IPS-20b (cell line): ENCODE data around the gene SLAIN2.

Experiments
- H3K27ac ChIP-seq: one replicate; pipeline ENCODE4 v1.5.1; 2013; ENCODE audit warnings: low read length
- H3K27me3 ChIP-seq: 2 replicates; pipeline ENCODE4 v1.6.1; 2013; ENCODE audit warnings: mild to moderate bottlenecking, low read length, inconsistent platforms; ENCODE audit not compliant: insufficient read depth
- H3K36me3 ChIP-seq: 2 replicates; pipeline ENCODE4 v1.6.1; 2013; ENCODE audit warnings: low read depth, mild to moderate bottlenecking, inconsistent platforms, low read length, moderate library complexity; ENCODE audit not compliant: insufficient read depth
- H3K4me1 ChIP-seq: 2 replicates; pipeline ENCODE4 v1.6.1; 2013; ENCODE audit warnings: mild to moderate bottlenecking, control low read depth, inconsistent platforms, low read length, moderate library complexity; ENCODE audit not compliant: insufficient read depth
- H3K4me3 ChIP-seq: 2 replicates; pipeline ENCODE4 v1.5.1; 2013; ENCODE audit warnings: mild to moderate bottlenecking, low read length, inconsistent platforms
- H3K9ac ChIP-seq: 2 replicates; pipeline ENCODE4 v1.6.1; 2013; ENCODE audit warnings: low read depth, mild to moderate bottlenecking, inconsistent platforms, low read length, moderate library complexity
- H3K9me3 ChIP-seq: 2 replicates; pipeline ENCODE4 v1.6.1; 2013; ENCODE audit warnings: mild to moderate bottlenecking, low read depth, low read length, inconsistent platforms; ENCODE audit not compliant: insufficient read depth

Gene SLAIN2

DNA sequence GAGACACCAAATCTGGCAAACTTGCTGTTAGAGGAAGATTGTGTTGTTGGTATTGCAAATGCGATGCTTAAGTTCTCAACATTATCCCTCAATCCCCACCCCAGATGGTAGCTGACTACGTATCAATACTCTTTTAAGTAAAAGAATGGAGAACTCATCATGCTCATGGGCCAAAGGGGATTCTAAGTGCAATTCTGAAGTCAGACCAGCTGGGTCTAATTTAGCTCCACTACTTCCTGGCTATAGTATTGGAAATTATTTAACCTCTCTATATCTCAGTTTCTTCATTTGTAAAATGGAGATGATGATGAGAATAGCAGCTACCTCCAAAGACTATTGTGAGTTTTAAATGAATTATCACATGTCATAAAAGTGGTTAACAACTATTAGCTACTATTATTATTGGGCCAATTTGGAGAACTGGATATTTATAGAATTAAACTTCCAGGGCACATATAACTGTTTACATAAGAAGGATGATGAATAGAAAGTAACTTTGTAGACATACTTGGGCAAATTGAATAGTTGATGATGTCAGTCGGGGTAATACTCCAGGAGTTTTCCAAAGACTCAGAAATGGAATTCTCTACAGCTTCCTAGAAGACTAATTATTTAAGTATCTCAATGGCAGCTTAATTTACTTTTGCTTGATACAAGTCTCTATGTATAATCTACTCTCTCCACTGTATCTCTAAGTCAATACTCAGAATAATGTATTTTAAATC, 5.0 kb upstream of the SLAIN2 start:
- H3K9me3 ChIP-seq, result no peaks in the 10 kb centered on the region
- H3K36me3 ChIP-seq, result no peaks in the 10 kb centered on the region
- H3K4me1 ChIP-seq, result peaks cover 9% of the 10 kb centered on the region
- no peak overlapping the region for H3K4me3 ChIP-seq
- no peak overlapping the region for H3K27ac ChIP-seq
- H3K27me3 ChIP-seq, result no peaks in the 10 kb centered on the region
- H3K9ac ChIP-seq, result no peak overlapping the region

DNA sequence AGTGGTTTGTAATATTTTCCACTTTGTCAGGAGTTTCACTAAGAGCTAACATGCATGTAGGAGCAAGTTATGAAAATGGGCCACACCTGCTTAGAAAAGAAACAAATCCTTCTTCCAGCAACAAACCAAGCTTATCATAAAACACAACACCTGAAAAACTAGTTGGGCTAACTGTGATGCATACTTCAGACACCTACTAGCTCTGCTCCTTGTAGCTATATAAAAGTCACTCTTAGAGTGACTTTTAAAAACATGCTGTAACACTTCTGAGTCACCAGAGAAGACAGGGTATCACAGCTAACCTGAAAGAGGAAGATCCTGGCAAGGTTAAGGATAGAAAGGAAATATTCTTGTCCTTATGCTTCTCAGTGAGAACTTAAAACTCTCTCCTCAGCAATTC, 3.6 kb upstream of the SLAIN2 start:
- no peaks in the 10 kb centered on the region for H3K36me3 ChIP-seq
- H3K4me1 ChIP-seq, result peaks cover 10% of the 10 kb centered on the region
- H3K27ac ChIP-seq, result no peak overlapping the region
- no peak overlapping the region for H3K4me3 ChIP-seq
- no peaks in the 10 kb centered on the region for H3K9me3 ChIP-seq
- H3K27me3 ChIP-seq, result no peaks in the 10 kb centered on the region
- H3K9ac ChIP-seq, result no peak overlapping the region

DNA sequence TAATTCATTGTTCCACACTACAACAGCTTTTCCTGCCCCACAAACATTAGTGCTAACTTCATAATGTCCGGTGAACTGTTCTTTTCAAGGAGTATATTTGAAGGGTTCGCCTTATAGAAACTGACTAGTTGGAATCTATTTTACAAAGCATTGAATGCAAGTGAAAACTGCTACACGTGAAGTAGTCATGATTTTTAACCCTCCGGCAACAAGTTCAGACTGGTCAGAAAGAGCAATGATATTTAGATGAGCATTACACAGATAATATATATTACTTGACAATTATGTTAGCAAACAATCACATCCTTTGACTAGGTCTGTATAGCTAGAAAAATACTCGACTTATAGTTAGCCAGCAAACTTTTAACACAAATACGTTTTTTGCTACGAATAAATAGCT, 1.7 kb upstream of the SLAIN2 start:
- Histone ChIP-seq H3K4me3 (peak overlapping the region; percentile 88), H3K36me3 (no peaks in the 10 kb centered on the region), H3K27ac (no peak overlapping the region), H3K9me3 (no peaks in the 10 kb centered on the region), H3K9ac (peak overlapping the region; percentile 81; the same call in 1 of the 2 replicates), H3K4me1 (peaks cover 22% of the 10 kb centered on the region), H3K27me3 (no peaks in the 10 kb centered on the region)

DNA sequence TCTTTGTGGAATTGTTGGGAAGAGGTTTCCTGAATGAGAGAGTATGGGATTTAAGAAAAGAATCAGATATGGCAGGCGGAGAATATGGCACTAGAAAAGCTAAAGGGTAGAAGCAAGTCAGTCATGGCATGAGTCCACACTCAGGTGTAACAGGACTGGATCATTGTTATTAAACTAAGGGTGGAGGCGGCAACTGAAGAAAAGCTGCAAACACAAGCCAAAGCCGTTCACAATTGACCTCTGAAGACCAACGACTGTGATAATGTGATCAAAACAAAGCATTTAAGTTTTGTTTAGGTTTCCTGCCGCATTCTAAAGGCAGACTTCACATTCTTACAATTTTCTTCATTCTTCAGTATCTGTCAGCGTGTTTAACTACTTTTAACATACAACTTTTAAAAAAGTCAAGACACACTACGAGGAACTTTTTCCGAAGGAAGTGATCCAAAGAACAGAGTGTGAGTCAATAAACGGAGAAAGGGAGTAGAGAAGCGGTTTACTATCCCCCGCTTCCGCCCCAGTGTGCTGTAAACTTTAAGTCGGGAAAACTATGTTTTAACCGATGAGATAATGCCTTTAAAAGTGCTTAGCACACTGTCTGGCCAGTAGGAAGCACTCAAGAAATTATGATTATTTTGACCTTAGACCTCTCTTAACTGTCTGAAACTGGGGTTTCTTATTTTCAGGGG, 909 bp upstream of the SLAIN2 start:
- H3K9ac ChIP-seq, result peak overlapping the region; percentile 81
- no peaks in the 10 kb centered on the region for H3K27me3 ChIP-seq
- no peaks in the 10 kb centered on the region for H3K36me3 ChIP-seq
- peaks cover 27% of the 10 kb centered on the region for H3K4me1 ChIP-seq
- peak overlapping the region; percentile 12 for H3K27ac ChIP-seq
- H3K9me3 ChIP-seq, result no peaks in the 10 kb centered on the region
- peak overlapping the region; percentile 88 for H3K4me3 ChIP-seq

DNA sequence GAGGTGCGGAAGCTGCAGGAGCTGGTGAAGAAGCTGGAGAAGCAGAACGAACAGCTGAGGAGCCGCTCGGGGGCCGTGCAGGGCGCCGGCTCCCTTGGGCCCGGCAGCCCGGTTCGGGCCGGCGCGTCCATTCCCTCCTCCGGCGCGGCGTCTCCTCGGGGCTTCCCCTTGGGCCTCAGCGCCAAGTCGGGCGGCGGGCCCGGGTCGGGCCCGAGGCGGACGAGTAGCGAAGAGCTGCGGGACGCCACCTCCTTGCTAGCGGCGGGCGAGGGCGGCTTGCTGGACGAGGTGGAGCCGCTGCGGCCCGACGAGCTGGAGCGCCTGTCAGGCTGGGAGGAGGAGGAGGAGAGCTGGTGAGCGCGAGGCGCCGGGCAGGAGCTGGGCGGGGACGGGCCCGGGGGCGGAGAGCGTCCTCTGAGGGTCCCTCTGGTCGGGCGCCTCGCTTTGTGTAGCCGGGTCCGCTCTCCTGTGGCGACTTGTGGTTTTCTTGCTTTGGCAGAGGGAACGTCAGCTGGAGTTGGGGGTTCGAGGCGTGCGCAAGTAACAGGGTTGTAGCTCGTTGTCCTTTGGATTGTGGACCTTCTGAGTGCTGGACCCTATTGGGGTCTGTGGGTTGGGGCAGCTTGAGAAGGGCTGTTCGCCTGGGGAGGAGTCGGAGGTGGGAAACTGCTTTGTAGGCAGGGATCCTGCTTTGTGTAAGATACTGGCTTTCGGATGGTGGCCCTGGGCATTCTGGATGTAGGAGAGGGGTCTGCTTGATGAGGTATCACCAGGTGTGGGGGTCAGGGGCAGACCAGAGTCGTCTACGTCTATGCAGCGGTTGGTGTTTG, 662 bp downstream of the SLAIN2 start:
- H3K9me3 ChIP-seq, result no peaks in the 10 kb centered on the region
- peaks cover 27% of the 10 kb centered on the region for H3K4me1 ChIP-seq
- no peaks in the 10 kb centered on the region for H3K36me3 ChIP-seq
- H3K4me3 ChIP-seq, result peak overlapping the region; percentile 92
- no peaks in the 10 kb centered on the region for H3K27me3 ChIP-seq
- peak overlapping the region; percentile 89 for H3K9ac ChIP-seq
- H3K27ac ChIP-seq, result no peak overlapping the region

DNA sequence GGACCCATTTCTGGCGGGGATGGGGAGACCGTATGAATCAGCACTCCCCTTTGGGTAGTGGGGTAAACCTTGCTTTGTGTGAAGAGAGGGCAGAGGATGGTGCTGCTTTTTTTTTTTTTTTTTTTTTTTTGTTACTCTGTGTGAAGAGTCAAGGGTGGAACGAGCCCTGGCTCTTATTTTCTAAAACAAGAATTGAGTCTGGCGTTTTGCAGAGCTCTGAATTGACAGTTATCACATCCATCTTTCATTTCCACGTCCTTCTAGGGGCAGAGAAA, 1.2 kb downstream of the SLAIN2 start:
- no peaks in the 10 kb centered on the region for H3K27me3 ChIP-seq
- no peak overlapping the region for H3K27ac ChIP-seq
- H3K36me3 ChIP-seq, result no peaks in the 10 kb centered on the region
- H3K9me3 ChIP-seq, result no peaks in the 10 kb centered on the region
- peaks cover 27% of the 10 kb centered on the region for H3K4me1 ChIP-seq
- H3K4me3 ChIP-seq, result peak overlapping the region; percentile 92
- H3K9ac ChIP-seq, result peak overlapping the region; percentile 89

DNA sequence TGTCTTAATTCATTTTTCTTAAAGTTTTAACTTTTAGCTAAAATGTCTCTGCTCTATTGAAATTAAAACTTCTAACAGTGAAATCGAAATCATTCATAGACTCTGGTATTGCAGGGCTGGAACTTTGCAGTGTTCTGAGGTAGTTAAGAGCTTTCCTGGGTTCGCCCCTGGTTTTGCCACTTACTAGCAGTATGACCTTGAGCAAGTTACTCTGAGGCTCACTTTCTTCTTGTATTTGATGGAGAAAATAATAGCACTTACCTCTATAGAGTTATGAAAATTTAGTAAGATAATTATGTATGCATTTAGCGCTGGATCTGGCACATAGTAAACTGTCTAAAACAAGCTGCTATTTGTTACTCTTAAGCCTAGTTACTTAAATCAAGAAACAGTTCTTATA, 1.7 kb downstream of the SLAIN2 start:
- no peak overlapping the region for H3K27ac ChIP-seq
- no peaks in the 10 kb centered on the region for H3K36me3 ChIP-seq
- no peaks in the 10 kb centered on the region for H3K9me3 ChIP-seq
- H3K27me3 ChIP-seq, result no peaks in the 10 kb centered on the region
- H3K4me3 ChIP-seq, result peak overlapping the region; percentile 92
- H3K4me1 ChIP-seq, result peaks cover 27% of the 10 kb centered on the region
- peak overlapping the region; percentile 89; the same call in 1 of the 2 replicates for H3K9ac ChIP-seq

DNA sequence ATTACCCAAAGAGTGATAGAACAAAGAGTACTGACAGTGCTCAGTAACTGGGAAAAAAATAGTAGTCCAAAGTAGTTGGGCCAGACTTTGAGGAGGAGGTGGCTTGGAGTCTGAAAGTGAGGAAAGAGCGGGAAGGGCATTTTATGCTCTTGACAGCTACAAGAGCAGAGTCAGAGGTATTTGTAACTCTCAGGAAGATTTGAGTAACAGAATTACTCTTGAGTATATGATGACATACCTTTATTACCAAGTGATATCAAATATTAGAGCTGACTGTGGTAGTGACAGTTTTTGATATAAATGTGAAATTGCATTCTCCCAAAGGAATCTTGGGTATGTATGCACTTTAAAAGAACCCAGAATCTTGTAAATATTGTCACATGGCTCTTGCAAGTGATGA, 2.2 kb downstream of the SLAIN2 start:
- Histone ChIP-seq H3K9me3 (no peaks in the 10 kb centered on the region), H3K36me3 (no peaks in the 10 kb centered on the region), H3K27me3 (no peaks in the 10 kb centered on the region), H3K9ac (peak overlapping the region; percentile 89; the same call in 1 of the 2 replicates), H3K4me1 (peaks cover 27% of the 10 kb centered on the region), H3K27ac (no peak overlapping the region), H3K4me3 (peak overlapping the region; percentile 92)

DNA sequence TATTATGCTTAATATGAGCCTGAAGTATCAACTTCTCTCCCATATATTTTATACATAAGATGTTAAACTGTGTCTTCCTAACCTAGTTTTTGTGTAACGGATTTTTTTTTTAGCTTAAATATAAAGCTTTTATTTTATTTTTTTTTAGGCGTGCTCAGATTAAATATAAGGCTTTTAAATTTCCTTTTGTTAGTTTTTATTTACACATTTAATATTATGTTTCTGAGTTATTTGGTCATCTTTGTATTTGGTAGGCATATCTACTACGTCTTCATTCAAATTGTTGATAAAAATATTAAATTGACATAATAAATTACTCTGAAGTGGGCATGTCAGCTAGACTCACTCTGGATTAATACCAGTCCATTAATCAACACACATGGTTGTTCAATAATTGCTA, 4.2 kb downstream of the SLAIN2 start:
- H3K4me3 ChIP-seq, result no peak overlapping the region
- no peaks in the 10 kb centered on the region for H3K27me3 ChIP-seq
- no peaks in the 10 kb centered on the region for H3K9me3 ChIP-seq
- no peak overlapping the region for H3K27ac ChIP-seq
- no peaks in the 10 kb centered on the region for H3K36me3 ChIP-seq
- no peak overlapping the region for H3K9ac ChIP-seq
- H3K4me1 ChIP-seq, result peaks cover 26% of the 10 kb centered on the region; the same call in 1 of the 2 replicates

DNA sequence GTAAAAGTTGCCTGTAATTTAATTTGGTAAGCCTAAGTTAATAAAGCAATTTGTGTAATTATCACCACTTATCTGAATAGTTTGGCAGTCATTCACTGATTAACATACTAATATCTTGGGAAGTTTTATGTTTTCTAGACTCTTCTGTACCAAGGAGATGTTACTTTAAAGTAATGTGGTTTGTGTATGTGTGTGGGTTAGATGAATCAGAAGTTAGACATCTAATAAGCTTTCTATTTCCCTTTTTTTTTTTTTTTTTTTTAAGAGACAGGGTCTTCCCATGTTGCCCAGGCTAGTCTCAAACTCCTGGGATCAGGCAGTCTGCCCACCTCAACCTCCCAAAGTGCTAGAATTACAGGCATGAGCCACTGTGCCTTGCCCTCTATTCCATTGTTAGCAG, 5.3 kb downstream of the SLAIN2 start:
- peaks cover 30% of the 10 kb centered on the region; the same call in 1 of the 2 replicates for H3K4me1 ChIP-seq
- no peaks in the 10 kb centered on the region for H3K9me3 ChIP-seq

DNA sequence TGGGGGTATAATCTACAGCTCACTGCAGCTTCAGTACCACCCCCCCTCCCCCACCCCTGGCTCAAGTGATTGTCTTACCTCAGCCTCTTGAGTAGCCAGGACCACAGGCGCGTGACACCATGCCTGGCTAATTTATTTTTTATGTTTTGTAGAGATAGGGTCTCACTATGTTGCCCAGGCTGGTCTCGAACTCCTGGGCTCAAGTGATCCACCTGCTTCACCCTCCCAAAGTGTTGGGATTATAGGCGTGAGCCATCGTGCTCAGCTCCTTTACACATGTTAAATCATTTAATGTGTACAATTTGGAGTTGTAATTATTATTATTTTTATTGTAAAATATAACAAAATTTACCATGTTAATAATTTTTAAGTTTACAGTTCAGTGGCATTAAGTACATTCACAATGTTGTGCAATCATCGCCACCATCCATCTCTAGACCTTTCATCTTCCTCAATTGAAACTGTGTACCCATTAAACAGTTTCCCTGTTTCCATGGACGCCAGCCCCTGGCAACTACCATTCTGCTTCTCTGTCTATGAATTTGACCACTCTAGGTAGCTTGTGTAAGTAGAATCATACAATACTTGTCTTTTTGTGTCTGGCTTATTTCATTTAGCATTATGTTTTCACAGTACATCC, 6.1 kb downstream of the SLAIN2 start:
- Histone ChIP-seq H3K36me3 (no peaks in the 10 kb centered on the region), H3K27me3 (no peaks in the 10 kb centered on the region), H3K4me1 (peaks cover 30% of the 10 kb centered on the region; the same call in 1 of the 2 replicates), H3K9me3 (no peaks in the 10 kb centered on the region), H3K9ac (no peak overlapping the region), H3K4me3 (no peak overlapping the region), H3K27ac (no peak overlapping the region)

More for the DNA sequence above, 5.3 kb downstream of the SLAIN2 start:
- Histone ChIP-seq H3K27ac (no peak overlapping the region), H3K27me3 (no peaks in the 10 kb centered on the region), H3K9ac (no peak overlapping the region), H3K4me3 (no peak overlapping the region), H3K36me3 (no peaks in the 10 kb centered on the region)
